ENCODE data around the gene GSC.
"Not testable (repeated sequence)": the region's sequence is repeated elsewhere in the genome, so short reads cannot be mapped to it uniquely, and the experiment has no call there.

The GSC gene

DNA sequence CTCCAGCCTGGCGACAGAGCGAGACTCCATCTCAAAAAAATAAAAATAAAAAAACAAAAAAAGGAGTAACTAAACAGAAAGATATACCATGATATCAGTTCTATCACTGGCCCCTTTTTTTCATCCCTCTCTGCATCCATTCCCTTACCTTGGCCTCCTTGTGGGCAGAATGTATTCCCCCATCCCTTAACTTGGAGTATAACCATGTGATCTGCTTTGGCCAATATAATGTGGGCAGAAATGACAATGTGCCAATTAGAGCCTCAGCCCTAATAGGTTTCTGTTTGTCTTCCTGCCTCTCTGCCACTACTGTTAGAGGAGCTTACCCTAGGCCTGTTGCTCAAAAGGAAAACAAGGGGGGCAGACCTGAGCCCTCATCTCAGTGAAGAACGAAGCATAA is 23.8 kb downstream of the GSC start:
- DNase-seq (ENCODE audit: low read depth in 2 of 2) = no peak

- no peak for DNase-seq (ENCODE audit: low read depth in 2 of 2)
Observed at GRCh38 chr14:94738751-94739150, 31.2 kb downstream of the GSC start.

- DNase-seq (ENCODE audit: low read depth in 2 of 2) = no peak
Observed at GRCh38 chr14:94738097-94738496, 31.8 kb downstream of the GSC start.

- DNase-seq (ENCODE audit: low read depth in 2 of 2) = no peak
Observed at GRCh38 chr14:94728950-94729349, 41.0 kb downstream of the GSC start.

DNA sequence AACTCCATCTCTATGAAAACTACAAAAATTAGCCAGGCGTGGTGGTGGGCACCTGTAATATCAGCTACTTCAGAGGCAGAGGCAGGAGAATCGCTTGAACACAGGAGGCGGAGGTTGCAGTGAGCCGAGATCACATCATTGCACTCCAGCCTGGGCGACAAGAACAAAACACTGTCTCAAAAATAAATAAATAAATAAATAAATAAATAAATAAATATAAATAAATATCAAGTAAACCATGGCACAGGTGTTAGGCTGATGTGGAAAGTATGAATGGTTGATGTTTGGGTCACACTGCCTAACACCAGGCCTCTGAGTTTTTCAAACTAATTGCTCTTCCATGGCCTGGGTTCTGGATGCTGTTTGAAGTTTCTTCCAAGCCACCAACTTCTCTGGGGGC is 41.5 kb downstream of the GSC start:
- not testable (repeated sequence) for DNase-seq (ENCODE audit: low read depth in 2 of 2)

- not testable (repeated sequence) for DNase-seq (ENCODE audit: low read depth in 2 of 2)
Observed at GRCh38 chr14:94726649-94727048, 43.3 kb downstream of the GSC start.

DNA sequence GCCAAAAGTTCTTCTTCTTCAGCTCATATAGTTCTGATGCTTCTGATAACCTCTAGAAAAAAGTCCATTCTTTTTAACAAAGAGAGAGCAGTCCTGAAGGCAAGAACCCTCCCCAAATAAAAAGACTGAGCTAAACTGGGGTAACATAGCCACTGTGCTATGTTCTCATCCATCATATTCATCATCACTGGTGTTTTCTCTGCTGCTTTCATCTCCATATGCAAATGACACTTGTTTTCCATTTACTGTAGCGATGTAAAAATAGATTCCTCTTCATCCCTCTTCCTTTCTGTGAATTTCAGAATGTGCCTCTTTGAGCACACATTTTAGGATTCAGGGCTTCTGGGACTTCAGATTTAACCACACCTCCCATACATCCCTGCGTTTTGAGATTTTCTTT is 44.9 kb downstream of the GSC start:
- no peak for DNase-seq (ENCODE audit: low read depth in 2 of 2)

- no peak for DNase-seq (ENCODE audit: low read depth in 2 of 2)
Observed at GRCh38 chr14:94722397-94722796, 47.5 kb downstream of the GSC start.

All from activated CD4-positive, alpha-beta T cell treated with anti-CD3 and anti-CD28 coated beads for 24 hours (primary cell).